Stimulated activated CD4-positive, alpha-beta T cell treated with anti-CD3 and anti-CD28 coated beads, Interleukin-2, amount 100 ng/mL, for 4 hours (primary cell): Measurements from ENCODE around the gene SKI.

Experiments used
- DNase-seq: peaks from one replicate; pipeline ENCODE4 v3.0.0-alpha.2; 2020; ENCODE audit warnings: low read depth

The SKI gene

GRCh38 chr1:2229911-2230731, 2.0 kb downstream of the SKI start:
- no peak for DNase-seq

- DNase-seq, result no peak
Observed at GRCh38 chr1:2230781-2231531, 2.8 kb downstream of the SKI start.

- peak; percentile 51 for DNase-seq
Observed at GRCh38 chr1:2231532-2232254, 3.6 kb downstream of the SKI start.

GRCh38 chr1:2232255-2232915, 4.3 kb downstream of the SKI start:
- DNase-seq, result no peak

GRCh38 chr1:2232916-2233438, 4.9 kb downstream of the SKI start:
- DNase-seq, result no peak

GRCh38 chr1:2233468-2233867, 5.3 kb downstream of the SKI start:
- no peak for DNase-seq

- peak; percentile 33 for DNase-seq
Observed at GRCh38 chr1:2233997-2234761, 6.1 kb downstream of the SKI start.

- DNase-seq, result no peak
Observed at GRCh38 chr1:2234762-2235113, 6.6 kb downstream of the SKI start.

- DNase-seq, result no peak
Observed at GRCh38 chr1:2235300-2235998, 7.3 kb downstream of the SKI start.

GRCh38 chr1:2236695-2237677, 8.9 kb downstream of the SKI start:
- no peak for DNase-seq

- no peak for DNase-seq
Observed at GRCh38 chr1:2237773-2238172, 9.7 kb downstream of the SKI start.

- no peak for DNase-seq
Observed at GRCh38 chr1:2238361-2239012, 10.4 kb downstream of the SKI start.

- DNase-seq, result no peak
Observed at GRCh38 chr1:2239013-2239370, 10.9 kb downstream of the SKI start.

GRCh38 chr1:2239384-2239985, 11.4 kb downstream of the SKI start:
- DNase-seq, result no peak

- DNase-seq, result no peak
Observed at GRCh38 chr1:2240270-2241156, 12.4 kb downstream of the SKI start.

- DNase-seq, result no peak
Observed at GRCh38 chr1:2241820-2242219, 13.7 kb downstream of the SKI start.
